Subcutaneous adipose tissue (tissue), 4 donors: ENCODE measurements around the gene BEND3. TPM values are rescaled to one million over a fixed set of nuclear protein-coding genes. Genes with fewer than 3 reads are reported as not detected.

ENCODE experiments used
- total RNA-seq, 4 donors: library from RNA; depleted of rRNA; stranded (reverse); fragments of >200 nt; gene quantifications; one replicate each; pipeline ENCODE4 v1.1.0, GENCODE V29; 2016
- TF ChIP-seq, protein P1 (sequence below): fragments of 450-650 bp; IDR thresholded peaks from one replicate; pipeline ENCODE4 v1.5.1; 2016; ENCODE audit warnings: low read depth, mild to moderate bottlenecking, control low read depth, antibody characterized with exemption, moderate library complexity

BEND3 gene
- 1 to 10 TPM in 2 of 4 donors, under 1 TPM in 2; 0.66 to 1.1 (median 0.92) TPM for total RNA-seq

DNA sequence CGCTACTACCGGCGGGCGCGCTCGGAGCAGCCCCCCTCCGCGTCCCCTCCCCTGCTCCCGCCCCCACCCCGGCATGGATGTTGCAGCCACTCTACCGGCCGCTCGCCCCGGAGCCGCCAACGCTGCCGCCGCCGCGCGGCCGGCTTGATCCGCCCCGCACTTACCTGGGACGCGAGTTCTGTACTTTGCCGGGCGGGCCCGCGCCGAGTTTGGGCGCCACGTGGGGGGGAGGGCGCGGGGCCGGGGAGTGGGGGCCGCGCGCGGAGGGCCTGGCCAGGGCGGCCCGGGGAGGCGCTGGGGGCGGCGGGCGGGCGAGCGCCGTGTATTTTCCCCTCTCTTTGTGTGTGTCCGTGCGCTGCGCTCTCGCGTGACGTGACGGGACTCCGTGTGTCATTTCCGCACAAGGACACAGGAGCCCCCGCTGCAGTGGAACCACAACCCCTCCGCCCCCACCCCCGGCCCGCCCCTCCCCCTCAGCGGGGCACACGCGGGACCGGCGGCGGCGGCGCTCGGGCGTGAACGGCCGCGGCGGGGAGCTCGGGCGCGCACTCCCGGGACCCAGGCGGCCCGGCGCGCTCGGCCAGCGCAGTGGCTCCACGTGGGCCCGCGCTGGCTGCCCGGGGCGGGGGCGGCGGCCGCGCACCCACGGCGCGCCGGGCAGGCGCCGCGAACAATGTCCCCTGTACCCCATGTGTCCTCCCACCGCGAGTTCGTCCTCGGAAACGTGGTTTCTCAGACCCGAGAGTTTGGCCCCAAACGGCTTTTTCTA, at the start of gene BEND3:
TSS of gene BEND3 (minus strand) at position 590 of the 769 bp plus-strand sequence. CDS start 16,230 bp downstream, outside the sequence.
- TF ChIP-seq, protein P1, sequence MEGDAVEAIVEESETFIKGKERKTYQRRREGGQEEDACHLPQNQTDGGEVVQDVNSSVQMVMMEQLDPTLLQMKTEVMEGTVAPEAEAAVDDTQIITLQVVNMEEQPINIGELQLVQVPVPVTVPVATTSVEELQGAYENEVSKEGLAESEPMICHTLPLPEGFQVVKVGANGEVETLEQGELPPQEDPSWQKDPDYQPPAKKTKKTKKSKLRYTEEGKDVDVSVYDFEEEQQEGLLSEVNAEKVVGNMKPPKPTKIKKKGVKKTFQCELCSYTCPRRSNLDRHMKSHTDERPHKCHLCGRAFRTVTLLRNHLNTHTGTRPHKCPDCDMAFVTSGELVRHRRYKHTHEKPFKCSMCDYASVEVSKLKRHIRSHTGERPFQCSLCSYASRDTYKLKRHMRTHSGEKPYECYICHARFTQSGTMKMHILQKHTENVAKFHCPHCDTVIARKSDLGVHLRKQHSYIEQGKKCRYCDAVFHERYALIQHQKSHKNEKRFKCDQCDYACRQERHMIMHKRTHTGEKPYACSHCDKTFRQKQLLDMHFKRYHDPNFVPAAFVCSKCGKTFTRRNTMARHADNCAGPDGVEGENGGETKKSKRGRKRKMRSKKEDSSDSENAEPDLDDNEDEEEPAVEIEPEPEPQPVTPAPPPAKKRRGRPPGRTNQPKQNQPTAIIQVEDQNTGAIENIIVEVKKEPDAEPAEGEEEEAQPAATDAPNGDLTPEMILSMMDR = no peak

- TF ChIP-seq, protein P1 = no peak
Observed at GRCh38 chr6:107161521-107161920, 46.2 kb upstream of the BEND3 start.

DNA sequence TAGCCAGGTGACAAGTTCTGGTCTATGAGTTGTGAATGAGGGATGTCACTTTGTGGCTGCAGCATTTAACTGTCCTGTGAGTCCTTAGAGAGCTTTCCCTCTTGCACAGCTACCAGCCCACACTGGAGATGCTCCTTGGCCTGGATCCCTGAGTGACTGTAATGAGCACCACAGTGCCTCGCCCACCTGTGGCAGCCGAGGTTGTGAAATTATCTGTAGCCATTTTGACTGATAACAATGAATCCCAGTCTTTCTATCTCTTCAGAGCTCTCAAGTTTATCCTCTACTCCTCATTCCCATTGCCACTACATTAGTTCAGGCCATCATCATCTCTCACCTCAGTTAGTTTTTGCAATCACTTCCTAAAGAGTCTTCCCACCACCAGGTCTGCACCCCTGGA, 41.3 kb upstream of the BEND3 start:
- TF ChIP-seq, protein P1 = no peak

- TF ChIP-seq, protein P1 = no peak
Observed at GRCh38 chr6:107154801-107155160, 39.5 kb upstream of the BEND3 start.

DNA sequence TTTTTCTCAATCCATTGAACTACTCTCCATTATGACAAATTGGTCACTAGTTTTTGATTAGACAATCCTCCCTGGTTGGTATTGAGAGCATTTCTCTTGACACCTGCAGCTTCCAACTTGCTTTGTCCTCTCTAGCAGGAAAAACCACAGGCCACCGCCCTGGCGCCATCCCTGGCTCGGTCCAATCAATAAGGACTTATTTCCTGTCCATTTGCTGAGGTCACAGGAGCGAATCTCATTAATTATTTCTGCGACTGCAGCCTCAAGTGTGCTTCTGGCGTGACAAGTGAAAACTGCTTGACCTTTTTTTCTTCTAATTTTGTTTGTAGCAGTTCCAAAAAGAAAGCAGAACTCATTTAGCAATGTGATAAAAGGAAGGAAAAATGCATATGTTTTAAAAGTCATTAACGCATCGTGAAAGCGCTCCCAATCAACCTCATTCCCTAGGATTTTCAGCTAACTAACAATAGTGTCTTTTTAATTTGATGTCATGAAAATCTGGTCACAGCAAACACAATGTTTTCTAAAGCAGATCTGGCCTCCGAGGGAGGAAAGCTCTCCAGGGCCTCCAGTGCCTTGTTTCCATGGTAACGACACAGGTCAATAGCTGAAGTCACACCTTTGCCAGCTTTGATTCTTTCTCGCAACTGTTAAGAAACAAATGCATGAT, 39.0 kb upstream of the BEND3 start:
- TF ChIP-seq, protein P1 = no peak

DNA sequence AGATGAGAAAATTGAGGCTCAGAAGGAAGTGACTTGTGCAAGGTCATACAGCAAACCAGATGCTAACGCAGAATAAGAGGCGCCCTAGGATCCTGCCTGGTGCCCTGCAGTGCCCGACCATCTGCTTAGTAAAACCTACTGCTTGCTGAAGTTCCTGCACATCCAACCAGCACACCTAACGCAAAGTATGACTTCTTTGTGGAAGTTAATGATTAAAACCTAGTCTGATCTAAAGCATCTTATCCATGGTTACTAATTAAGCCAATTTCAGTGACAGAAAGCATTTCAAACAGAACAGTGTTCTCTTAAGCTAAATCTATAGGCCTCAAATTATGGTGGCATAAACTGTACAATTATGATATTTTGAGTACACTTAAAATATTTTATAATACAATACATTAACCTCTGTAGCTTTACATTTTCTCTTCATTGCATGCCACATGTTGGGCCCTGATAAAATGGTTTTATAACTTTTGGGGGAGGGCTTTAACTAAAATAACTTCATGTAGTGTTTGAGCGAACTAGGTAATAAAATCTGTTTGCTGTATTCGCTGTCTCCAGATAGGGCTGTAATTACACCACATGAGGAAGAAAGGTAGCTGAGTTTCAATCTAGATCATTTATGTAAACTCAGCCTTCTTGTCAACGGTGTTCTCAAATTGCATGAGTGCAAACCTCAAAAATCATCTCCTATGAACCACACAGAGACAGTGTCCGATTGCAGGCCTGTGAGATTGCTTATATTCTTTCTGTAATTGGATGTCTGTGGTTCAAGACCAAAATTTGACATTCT, 37.5 kb upstream of the BEND3 start:
- TF ChIP-seq, protein P1 = no peak

DNA sequence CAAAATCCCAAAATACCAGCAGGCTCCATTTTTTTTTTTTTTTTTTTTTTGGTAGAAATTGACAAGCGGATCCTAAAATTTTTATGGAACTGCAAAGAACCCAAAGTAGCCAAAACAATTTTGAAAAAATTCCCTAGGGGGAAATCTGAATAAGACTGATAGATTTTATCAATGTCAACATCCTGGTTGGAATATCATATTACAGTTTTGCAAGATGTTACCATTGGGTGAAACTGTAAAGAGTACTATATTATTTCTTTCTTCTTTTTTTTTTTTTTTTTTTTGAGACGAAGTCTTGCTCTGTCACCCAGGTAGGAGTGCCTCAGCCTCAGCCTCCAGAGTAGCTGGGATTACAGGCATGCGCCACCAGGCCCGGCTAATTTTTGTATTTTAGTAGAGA, 29.4 kb upstream of the BEND3 start:
- TF ChIP-seq, protein P1 = no peak
